Transverse colon (tissue), 4 donors: ENCODE data around the gene MID1. TPM values are rescaled to one million over a fixed set of nuclear protein-coding genes. Genes with fewer than 3 reads are reported as not detected.

Experiments
- DNase-seq: peaks from one replicate; pipeline ENCODE4 v3.0.0-alpha.2; 2019
- H3K27ac ChIP-seq, 4 donors: fragments of 200-600 bp; sonication (generic); 2 replicates each; pipeline ENCODE4 v1.5.1; 2016 to 2018; ENCODE audit warnings: inconsistent platforms in 4 of 4
- H3K27me3 ChIP-seq: fragments of 200-600 bp; sonication (generic); 2 replicates; pipeline ENCODE4 v1.5.1; 2017; ENCODE audit warnings: inconsistent platforms
- H3K36me3 ChIP-seq, 4 donors: fragments of 200-600 bp; sonication (generic); 2 replicates each; pipeline ENCODE4 v1.5.1; 2017 to 2019; ENCODE audit warnings: inconsistent platforms in 4 of 4
- H3K4me1 ChIP-seq, 4 donors: fragments of 200-600 bp; sonication (generic); 2 replicates each; pipeline ENCODE4 v1.5.1; 2017 to 2020; ENCODE audit warnings: inconsistent platforms in 4 of 4
- H3K4me3 ChIP-seq, 4 donors: fragments of 200-600 bp; sonication (generic); 1 replicate in 1 of 4; 2 replicates in 3 of 4; pipeline versions ENCODE4 v1.5.1 to v1.6.1; 2017 to 2019; ENCODE audit warnings: inconsistent platforms in 4 of 4
- H3K9me3 ChIP-seq, 2 donors: fragments of 200-600 bp; sonication (generic); 2 replicates each; pipeline ENCODE4 v1.5.1; 2017 to 2019; ENCODE audit warnings: inconsistent platforms in 2 of 2
- CTCF ChIP-seq, 5 experiments: fragments of 200-600 bp in 3 of 5; fragments of 450-650 bp in 2 of 5; sonication (generic) in 3 of 5; IDR thresholded peaks; 1 replicate in 2 of 5; 2 replicates in 3 of 5; pipeline ENCODE4 v1.5.1; 2016 to 2017; ENCODE audit warnings: antibody characterized with exemption in 5 of 5, inconsistent platforms in 3 of 5, mild to moderate bottlenecking in 2 of 5, moderate library complexity in 1 of 5
- EP300 ChIP-seq: sonication (generic); formaldehyde crosslinking; IDR thresholded peaks from one replicate; pipeline ENCODE4 v1.6.1; 2017; ENCODE audit warnings: antibody characterized with exemption, low read depth
- POLR2A ChIP-seq: fragments of 450-650 bp; IDR thresholded peaks from one replicate; pipeline ENCODE4 v1.6.1; 2016; ENCODE audit warnings: antibody characterized with exemption, mild to moderate bottlenecking, moderate library complexity
- POLR2AphosphoS5 ChIP-seq, 3 donors: sonication (generic); formaldehyde crosslinking; IDR thresholded peaks; one replicate each; pipeline ENCODE4 v1.6.1; 2016; ENCODE audit warnings: antibody characterized with exemption in 3 of 3
- WGBS, 2 donors: methylation state at CpG; one replicate each; pipeline ENCODE4 v1.1.5; 2018; ENCODE audit warnings: low coverage in 1 of 2; 5-methylcytosine and 5-hydroxymethylcytosine counted together
- in situ Hi-C, 4 donors: fragments of 200-750 bp; cut with MboI; loops; one replicate each; pipeline versions ENCODE4 v1.15.0 to v1.15.1; 2017; ENCODE audit warnings: low sequenced_read_pairs in 3 of 4, low pct_ligation_motif_present in 1 of 4, low pct_unique_long_range_greater_than_20kb in 1 of 4
- intact Hi-C: fragments of 100-400 bp; cut with DNase I; formaldehyde crosslinking; loops from one replicate; pipeline ENCODE4 v1.15.1; 2023; ENCODE audit warnings: low total_unique reads
- total RNA-seq, 4 donors: library from RNA; depleted of rRNA; stranded (reverse); fragments of >200 nt; gene quantifications; one replicate each; pipeline ENCODE4 v1.1.0, GENCODE V29; 2016

The MID1 gene
- total RNA-seq, 4 donors from 2014 or later, result 27.0 to 85.2 (median 37.7) TPM

GRCh38 chrX:10649265-10649664 is 28.9 kb upstream of the MID1 start:
- intact Hi-C loops, result no loop called here
- no peak for DNase-seq
- no peak overlapping the region for H3K27ac ChIP-seq
- in situ Hi-C loops, result no loop called here
- H3K27me3 ChIP-seq, result no peaks in the 10 kb centered on the region
- no peak overlapping the region for H3K4me3 ChIP-seq
- H3K4me1 ChIP-seq, result no peaks in the 10 kb centered on the region
- 68 to 92% methylated on average over 2 to 4 of the region's 4 CpGs for WGBS, 2 donors
- no peaks in the 10 kb centered on the region for H3K9me3 ChIP-seq
- TF ChIP-seq POLR2A, result no peak
- no peaks in the 10 kb centered on the region for H3K36me3 ChIP-seq

GRCh38 chrX:10648614-10649013 is 28.2 kb upstream of the MID1 start:
- 33 to 60% methylated on average over 3 of the region's 3 CpGs for WGBS, 2 donors
- no peak for DNase-seq
- Histone ChIP-seq H3K27me3 (no peaks in the 10 kb centered on the region), H3K4me3 (no peak overlapping the region), H3K36me3 (no peaks in the 10 kb centered on the region), H3K4me1 (no peaks in the 10 kb centered on the region), H3K27ac (no peak overlapping the region), H3K9me3 (no peaks in the 10 kb centered on the region)
- in situ Hi-C loops, result no loop called here
- TF ChIP-seq CTCF (IDR thresholded peaks at IDR 0.05) (no peak), POLR2AphosphoS5 (IDR thresholded peaks at IDR 0.05) (peak in 1 of 3 donors; percentile 19), EP300 (peak; percentile 19), POLR2A (no peak)
- intact Hi-C loops, result no loop called here

GRCh38 chrX:10636851-10637250 is 16.5 kb upstream of the MID1 start:
- in situ Hi-C loops, result no loop called here
- TF ChIP-seq CTCF (IDR thresholded peaks at IDR 0.05) (no peak), EP300 (no peak), POLR2AphosphoS5 (IDR thresholded peaks at IDR 0.05) (no peak), POLR2A (no peak)
- Histone ChIP-seq H3K27ac (no peak overlapping the region), H3K4me1 (no peaks in the 10 kb centered on the region), H3K27me3 (no peaks in the 10 kb centered on the region), H3K4me3 (no peak overlapping the region), H3K9me3 (no peaks in the 10 kb centered on the region), H3K36me3 (no peaks in the 10 kb centered on the region)
- intact Hi-C loops, result no loop called here
- WGBS, 2 donors, result 45% methylated on average over 1 of the region's 1 CpG; no CpG with 5 or more reads in 1 of the 2 donors
- no peak for DNase-seq

- in situ Hi-C loops (no loop called here), intact Hi-C loops (no loop called here)
- TF ChIP-seq CTCF (IDR thresholded peaks at IDR 0.05) (peak; percentile 39 to 50 (median 47)), POLR2AphosphoS5 (IDR thresholded peaks at IDR 0.05) (no peak)
- Histone ChIP-seq H3K27me3 (no peaks in the 10 kb centered on the region), H3K4me3 (no peak overlapping the region), H3K27ac (peak overlapping the region in 3 of 4 donors; percentile 12 to 58 (median 47)), H3K9me3 (no peaks in the 10 kb centered on the region), H3K4me1 (no peaks in the 10 kb centered on the region), H3K36me3 (no peaks in the 10 kb centered on the region)
- 0 to 14% methylated on average over 1 to 3 of the region's 3 CpGs for WGBS, 2 donors
- peak; percentile 28 for DNase-seq
These were observed 16.0 kb upstream of the MID1 start for GRCh38 chrX:10636337-10636736.

DNA sequence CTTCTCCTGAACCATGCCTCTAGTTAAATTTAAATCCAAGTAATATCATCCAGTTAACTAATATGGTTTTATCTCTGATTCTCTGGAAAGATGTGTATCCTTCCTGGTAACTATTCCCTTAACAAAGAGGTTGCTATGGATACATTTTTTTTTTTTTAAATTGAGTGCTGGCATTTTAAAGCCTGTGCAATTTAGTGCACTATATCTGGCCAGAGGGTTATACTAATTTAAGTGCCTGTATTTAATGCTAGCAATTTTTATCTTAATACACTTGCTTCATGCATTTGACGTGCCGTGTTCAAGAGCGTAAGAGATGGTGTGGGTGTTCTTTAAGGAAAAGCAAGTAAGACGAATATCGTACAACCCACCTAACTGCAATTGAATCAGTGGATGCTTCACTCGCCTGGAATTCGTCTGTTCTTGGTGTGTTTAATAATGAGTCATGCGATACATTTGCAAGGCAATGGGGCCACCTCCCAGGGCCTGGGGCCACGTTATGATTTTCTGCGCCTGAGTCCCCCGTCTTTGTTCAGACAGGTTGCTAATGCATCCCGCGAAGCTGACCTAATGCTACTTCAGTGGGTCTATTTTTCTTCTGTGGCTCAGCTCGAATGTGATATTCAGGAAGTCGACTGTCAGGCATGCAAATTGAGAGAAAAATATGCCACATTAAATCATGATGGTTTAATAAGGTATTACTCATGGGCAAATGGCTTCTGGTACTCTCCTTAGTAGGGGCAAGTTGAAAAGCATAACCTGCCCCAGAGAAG is 14.2 kb upstream of the MID1 start:
- H3K36me3 ChIP-seq, result no peaks in the 10 kb centered on the region
- no peak for TF ChIP-seq POLR2AphosphoS5 (IDR thresholded peaks at IDR 0.05)
- H3K4me3 ChIP-seq, result no peak overlapping the region
- intact Hi-C loops, result no loop called here
- no peaks in the 10 kb centered on the region for H3K27me3 ChIP-seq
- H3K4me1 ChIP-seq, result no peaks in the 10 kb centered on the region
- no peaks in the 10 kb centered on the region for H3K9me3 ChIP-seq
- no peak for DNase-seq
- 71 to 73% methylated on average over 6 to 15 of the region's 15 CpGs for whole genome bisulfite sequencing, 2 donors
- in situ Hi-C loops, result no loop called here
- peak overlapping the region; percentile 11 to 55 (median 40) for H3K27ac ChIP-seq
